GM12874 (cell line): Measurements from ENCODE around the gene SLC25A42.

Source experiments
- TF ChIP-seq, protein P1 (sequence below): IDR thresholded peaks from 2 replicates; pipeline ENCODE4 v1.5.1; 2011; ENCODE audit warnings: low read depth, mild to moderate bottlenecking, control low read depth, low read length, moderate library complexity; ENCODE audit not compliant: insufficient read depth

The SLC25A42 gene

DNA sequence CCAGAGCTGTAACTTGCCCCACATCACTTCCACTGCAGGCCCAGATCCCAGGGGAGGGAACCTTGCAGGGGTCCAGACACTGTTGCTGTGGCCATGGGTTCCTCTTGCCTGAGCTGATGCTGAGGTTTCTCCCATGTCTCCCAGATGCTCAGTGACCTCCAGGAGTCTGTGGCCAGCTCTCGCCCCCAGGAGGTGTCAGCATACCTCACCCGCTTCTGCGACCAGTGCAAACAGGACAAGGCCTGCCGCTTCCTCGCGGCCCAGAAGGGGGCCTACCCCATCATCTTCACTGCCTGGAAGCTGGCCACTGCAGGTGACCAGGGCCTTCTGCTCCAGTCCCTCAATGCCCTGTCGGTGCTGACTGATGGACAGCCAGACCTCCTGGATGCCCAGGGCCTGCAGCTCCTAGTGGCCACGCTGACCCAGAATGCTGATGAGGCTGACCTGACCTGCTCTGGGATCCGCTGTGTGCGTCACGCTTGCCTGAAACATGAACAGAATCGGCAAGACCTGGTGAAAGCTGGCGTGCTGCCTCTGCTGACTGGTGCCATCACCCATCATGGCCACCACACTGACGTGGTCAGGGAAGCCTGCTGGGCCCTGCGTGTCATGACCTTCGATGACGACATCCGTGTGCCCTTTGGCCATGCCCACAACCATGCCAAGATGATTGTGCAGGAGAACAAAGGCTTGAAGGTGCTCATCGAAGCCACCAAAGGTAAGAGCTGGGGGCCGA, 12.1 kb upstream of the SLC25A42 start:
- TF ChIP-seq, protein P1, sequence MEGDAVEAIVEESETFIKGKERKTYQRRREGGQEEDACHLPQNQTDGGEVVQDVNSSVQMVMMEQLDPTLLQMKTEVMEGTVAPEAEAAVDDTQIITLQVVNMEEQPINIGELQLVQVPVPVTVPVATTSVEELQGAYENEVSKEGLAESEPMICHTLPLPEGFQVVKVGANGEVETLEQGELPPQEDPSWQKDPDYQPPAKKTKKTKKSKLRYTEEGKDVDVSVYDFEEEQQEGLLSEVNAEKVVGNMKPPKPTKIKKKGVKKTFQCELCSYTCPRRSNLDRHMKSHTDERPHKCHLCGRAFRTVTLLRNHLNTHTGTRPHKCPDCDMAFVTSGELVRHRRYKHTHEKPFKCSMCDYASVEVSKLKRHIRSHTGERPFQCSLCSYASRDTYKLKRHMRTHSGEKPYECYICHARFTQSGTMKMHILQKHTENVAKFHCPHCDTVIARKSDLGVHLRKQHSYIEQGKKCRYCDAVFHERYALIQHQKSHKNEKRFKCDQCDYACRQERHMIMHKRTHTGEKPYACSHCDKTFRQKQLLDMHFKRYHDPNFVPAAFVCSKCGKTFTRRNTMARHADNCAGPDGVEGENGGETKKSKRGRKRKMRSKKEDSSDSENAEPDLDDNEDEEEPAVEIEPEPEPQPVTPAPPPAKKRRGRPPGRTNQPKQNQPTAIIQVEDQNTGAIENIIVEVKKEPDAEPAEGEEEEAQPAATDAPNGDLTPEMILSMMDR = no peak

DNA sequence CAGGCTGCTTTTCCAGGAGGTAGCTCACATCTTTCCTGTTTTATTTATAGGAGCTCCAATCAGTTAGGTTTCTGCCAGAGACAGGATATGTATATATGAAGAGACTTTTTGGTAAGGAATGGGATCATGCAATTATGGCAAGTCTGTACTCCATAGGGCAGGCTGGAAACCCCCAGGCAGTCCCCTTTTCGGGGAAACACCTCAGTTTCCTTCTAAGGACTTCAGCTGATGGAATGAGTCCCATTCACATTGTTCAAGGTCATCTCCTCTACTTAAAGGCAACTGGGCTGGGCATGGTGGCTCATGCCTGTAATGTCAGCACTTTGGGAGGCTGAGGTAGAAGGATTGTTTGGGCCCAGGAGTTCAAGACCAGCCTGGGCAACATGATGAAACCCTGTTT, 10.9 kb upstream of the SLC25A42 start:
- TF ChIP-seq, protein P1 = no peak

GRCh38 chr19:19053508-19054314, 10.1 kb upstream of the SLC25A42 start:
- TF ChIP-seq, protein P1 = peak; percentile 78

DNA sequence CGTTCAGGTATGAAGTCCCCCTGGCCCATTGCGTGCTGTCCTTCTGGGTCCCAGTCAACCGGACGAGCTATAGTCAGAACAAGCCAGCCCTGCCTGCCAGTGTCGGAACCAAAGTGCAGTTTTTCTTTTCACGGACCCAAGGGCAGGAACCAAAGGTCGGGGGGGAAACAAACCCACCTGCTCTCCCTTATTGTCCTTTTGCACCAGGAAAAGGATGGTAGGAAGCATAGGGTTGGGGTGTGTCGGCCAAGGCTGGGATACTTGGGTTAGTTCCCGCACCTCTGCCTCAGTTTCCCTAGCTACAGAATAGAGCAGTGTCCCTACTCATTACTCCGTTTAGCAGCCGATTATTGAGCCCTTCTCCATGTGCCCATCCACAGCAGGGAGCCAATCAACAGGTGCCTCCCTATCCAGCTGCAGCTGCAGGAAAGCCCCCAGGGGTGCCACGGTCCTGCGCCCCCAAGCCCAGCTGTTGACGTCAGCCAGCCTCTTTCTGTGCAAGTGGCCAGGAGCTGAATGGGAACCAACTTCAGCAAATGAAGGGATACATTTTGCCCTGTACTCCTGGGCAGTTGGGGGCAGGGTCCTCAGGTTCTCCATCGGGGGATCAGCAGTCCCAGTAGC, 9.4 kb upstream of the SLC25A42 start:
- TF ChIP-seq, protein P1 = no peak

DNA sequence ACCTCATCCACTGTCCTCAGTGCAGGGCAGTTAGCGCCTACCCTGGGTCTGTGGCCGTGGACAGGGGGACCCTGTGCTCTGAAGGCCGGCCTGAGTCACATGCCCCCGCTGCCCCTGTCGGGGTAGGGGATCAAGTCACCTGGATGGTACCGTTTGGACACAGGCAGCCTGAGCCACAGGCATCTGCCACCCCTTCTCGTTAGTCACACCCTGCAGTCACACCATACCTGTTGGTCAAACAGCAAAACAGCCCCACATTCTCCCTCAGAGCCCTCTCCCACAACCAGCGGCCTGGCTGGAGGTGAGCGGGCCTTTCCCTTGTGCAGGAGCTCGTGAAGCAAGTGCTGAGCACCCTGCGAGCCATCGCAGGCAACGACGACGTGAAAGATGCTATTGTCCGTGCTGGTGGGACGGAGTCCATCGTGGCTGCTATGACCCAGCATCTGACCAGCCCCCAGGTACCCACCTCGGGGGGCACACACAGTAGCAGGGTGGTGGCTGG, 8.8 kb upstream of the SLC25A42 start:
- TF ChIP-seq, protein P1 = no peak

DNA sequence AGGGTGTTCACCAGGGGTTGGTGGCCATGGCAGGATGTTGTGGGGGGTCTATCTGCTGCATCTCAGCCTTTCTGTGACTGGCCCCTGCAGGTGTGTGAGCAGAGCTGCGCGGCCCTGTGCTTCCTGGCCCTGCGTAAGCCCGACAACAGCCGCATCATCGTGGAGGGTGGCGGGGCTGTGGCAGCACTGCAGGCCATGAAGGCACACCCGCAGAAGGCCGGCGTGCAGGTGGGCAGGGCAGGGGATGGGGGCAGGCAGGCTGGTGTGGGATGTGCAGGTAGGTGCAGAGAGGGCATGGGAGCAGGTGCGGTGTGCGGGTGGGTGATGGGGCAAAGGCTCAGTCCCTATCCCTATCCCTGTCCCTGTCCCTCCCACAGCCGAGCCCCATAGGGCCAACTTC, 8.1 kb upstream of the SLC25A42 start:
- TF ChIP-seq, protein P1 = no peak

DNA sequence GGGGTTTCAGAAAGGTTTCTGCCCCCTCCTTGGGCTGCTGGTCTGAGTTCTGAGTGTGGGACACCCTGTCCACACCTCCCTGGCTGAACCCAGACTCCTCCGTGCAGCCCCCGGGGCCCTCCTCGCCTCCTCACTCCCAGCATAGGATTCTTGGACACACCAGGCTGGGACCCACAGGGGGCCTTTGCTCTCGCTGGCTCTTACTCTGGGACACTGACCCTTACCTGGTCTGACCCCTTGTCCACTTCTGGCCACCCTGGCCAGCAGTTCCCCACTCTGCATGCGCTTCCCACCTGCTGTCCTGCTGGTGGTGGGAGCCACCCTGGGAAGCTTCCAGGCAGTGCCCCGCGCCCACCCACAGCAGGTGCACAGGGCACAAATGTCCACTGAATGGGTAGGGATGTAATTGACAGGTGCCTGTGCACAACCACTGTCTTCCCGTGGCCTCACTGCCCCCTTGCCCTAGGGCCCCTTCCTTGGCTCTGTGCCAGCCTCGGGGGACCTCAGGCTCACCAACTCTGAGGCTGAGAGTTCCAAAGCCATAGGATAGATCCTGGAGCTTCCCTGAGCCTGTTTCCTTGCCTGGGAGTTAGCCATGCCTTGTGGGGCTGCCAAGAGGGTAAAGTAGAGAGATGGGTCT, 7.0 kb upstream of the SLC25A42 start:
- TF ChIP-seq, protein P1 = no peak
